ENCODE measurements around the gene GNA12. TPM values are rescaled to one million over a fixed set of nuclear protein-coding genes. Genes with fewer than 3 reads are reported as not detected.

The GNA12 gene
- total and polyA plus RNA-seq, 2 of the 4 experiments (the other 2 are of a cell fraction) = 14.3 to 93.9 TPM

- H2AK5ac ChIP-seq (ENCODE audit: low read depth, low read length) = no peak overlapping the region
- H2BK120ac ChIP-seq (ENCODE audit: low read depth, low read length) = no peak overlapping the region
- intact Hi-C loops (cut with micrococcal nuclease) (loop anchor here (5.0 to 10.0 kb wide), 2 partner anchors 189 to 573 kb away; no protein-coding TSS in a partner anchor), in situ Hi-C loops (cut with MboI; ENCODE audit: low sequenced_read_pairs) (loop anchor here (25.0 kb wide), 2 partner anchors 1776 to 1901 kb away; no protein-coding TSS in a partner anchor), dilution Hi-C loops (cut with HindIII; ENCODE audit: low sequenced_read_pairs, unreplicated experiment) (no loop called here)
- H3K27ac ChIP-seq (ENCODE audit: insufficient read depth, low read length) = no peak overlapping the region
- no peak overlapping the region for H2AFZ ChIP-seq (replicated peaks; ENCODE audit: low read length, poor library complexity)
- no peaks in the 10 kb centered on the region for H4K20me1 ChIP-seq (ENCODE audit: insufficient read depth, low read length)
- ChIA-PET POLR2A (ENCODE audit: unreplicated experiment) (no interaction called here), CTCF (no interaction called here)
- no peak for ATAC-seq (ENCODE audit: low read depth)
- no peak overlapping the region for H3K4me3 ChIP-seq (ENCODE audit: insufficient read depth, low read depth, low read length)
- no peak overlapping the region for H3K4ac ChIP-seq (ENCODE audit: low read depth, low read length)
- no CpG with 5 or more reads among the region's 4 CpGs for WGBS, 2 experiments (ENCODE audit: extremely low coverage in 2 of 2, insufficient read length in 1 of 2)
- H2BK15ac ChIP-seq (ENCODE audit: low read depth, low read length) = no peak overlapping the region
- no TSS peak for BruUV-seq (replicated peaks)
- no peak overlapping the region for H3K4me2 ChIP-seq (ENCODE audit: low read depth, low read length)
- H3K4me1 ChIP-seq (ENCODE audit: control insufficient read depth, insufficient read depth, low read length) = peaks cover 13% of the 10 kb centered on the region
- no peak overlapping the region for H4K8ac ChIP-seq (ENCODE audit: low read depth in 2 of 2, low read length in 2 of 2)
- no peak overlapping the region for H3K14ac ChIP-seq (replicated peaks; ENCODE audit: low read depth, low read length)
- H3K9me3 ChIP-seq (ENCODE audit: control insufficient read depth, insufficient read depth, low read length) = no peaks in the 10 kb centered on the region
- no peak for DNase-seq
- TF ChIP-seq SMC3 (IDR thresholded peaks at IDR 0.05; ENCODE audit: low read depth, low read length) (no peak), MXI1 (IDR thresholded peaks at IDR 0.05; ENCODE audit: borderline replicate concordance, low read depth, low read length) (no peak), MAZ (IDR thresholded peaks at IDR 0.05; ENCODE audit: borderline replicate concordance, low read depth, low read length) (no peak), CHD1 (IDR thresholded peaks at IDR 0.05; ENCODE audit: low read depth, low read length) (no peak), POLR2A (IDR thresholded peaks at IDR 0.05; ENCODE audit: low read depth, low read length) (no peak), RFX5 (IDR thresholded peaks at IDR 0.05; ENCODE audit: low read depth, low read length) (no peak), MAFK (IDR thresholded peaks at IDR 0.05; ENCODE audit: low read depth, low read length) (no peak), CEBPB (IDR thresholded peaks at IDR 0.05; ENCODE audit: low read depth, low read length) (no peak), RAD21 (IDR thresholded peaks at IDR 0.05; ENCODE audit: low read length) (no peak), USF2 (IDR thresholded peaks at IDR 0.05; ENCODE audit: low read depth, low read length) (no peak), RCOR1 (IDR thresholded peaks at IDR 0.05; ENCODE audit: insufficient replicate concordance, low read length) (no peak), FOS (IDR thresholded peaks at IDR 0.05; ENCODE audit: low read depth, low read length) (no peak), BHLHE40 (IDR thresholded peaks at IDR 0.05; ENCODE audit: low read depth, low read length) (no peak), NFE2L2 (IDR thresholded peaks at IDR 0.05; ENCODE audit: low read depth, low read length) (no peak)
- TF ChIP-seq, protein P1, sequence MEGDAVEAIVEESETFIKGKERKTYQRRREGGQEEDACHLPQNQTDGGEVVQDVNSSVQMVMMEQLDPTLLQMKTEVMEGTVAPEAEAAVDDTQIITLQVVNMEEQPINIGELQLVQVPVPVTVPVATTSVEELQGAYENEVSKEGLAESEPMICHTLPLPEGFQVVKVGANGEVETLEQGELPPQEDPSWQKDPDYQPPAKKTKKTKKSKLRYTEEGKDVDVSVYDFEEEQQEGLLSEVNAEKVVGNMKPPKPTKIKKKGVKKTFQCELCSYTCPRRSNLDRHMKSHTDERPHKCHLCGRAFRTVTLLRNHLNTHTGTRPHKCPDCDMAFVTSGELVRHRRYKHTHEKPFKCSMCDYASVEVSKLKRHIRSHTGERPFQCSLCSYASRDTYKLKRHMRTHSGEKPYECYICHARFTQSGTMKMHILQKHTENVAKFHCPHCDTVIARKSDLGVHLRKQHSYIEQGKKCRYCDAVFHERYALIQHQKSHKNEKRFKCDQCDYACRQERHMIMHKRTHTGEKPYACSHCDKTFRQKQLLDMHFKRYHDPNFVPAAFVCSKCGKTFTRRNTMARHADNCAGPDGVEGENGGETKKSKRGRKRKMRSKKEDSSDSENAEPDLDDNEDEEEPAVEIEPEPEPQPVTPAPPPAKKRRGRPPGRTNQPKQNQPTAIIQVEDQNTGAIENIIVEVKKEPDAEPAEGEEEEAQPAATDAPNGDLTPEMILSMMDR (conservative IDR thresholded peaks at IDR 0.05; ENCODE audit: low read depth, low read length) = no peak
- TF ChIP-seq, protein P2, sequence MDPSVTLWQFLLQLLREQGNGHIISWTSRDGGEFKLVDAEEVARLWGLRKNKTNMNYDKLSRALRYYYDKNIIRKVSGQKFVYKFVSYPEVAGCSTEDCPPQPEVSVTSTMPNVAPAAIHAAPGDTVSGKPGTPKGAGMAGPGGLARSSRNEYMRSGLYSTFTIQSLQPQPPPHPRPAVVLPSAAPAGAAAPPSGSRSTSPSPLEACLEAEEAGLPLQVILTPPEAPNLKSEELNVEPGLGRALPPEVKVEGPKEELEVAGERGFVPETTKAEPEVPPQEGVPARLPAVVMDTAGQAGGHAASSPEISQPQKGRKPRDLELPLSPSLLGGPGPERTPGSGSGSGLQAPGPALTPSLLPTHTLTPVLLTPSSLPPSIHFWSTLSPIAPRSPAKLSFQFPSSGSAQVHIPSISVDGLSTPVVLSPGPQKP (IDR thresholded peaks at IDR 0.05; ENCODE audit: borderline replicate concordance, low read depth, low read length) = no peak
- no peak overlapping the region for H2AK9ac ChIP-seq (replicated peaks; ENCODE audit: low read depth, low read length, poor library complexity)
- H3K27me3 ChIP-seq (ENCODE audit: control insufficient read depth, insufficient read depth, low read length) = no peaks in the 10 kb centered on the region
- H3K56ac ChIP-seq (ENCODE audit: extremely low read depth, insufficient read depth, low read length) = no peak overlapping the region
- no peak overlapping the region for H2BK5ac ChIP-seq (ENCODE audit: low read depth, low read length, poor library complexity, severe bottlenecking)
- no peak overlapping the region for H2BK20ac ChIP-seq (ENCODE audit: low read depth, low read length)
- H3K79me1 ChIP-seq (ENCODE audit: low read depth in 1 of 2, low read length in 2 of 2) = peaks cover 0 to 5% of the 10 kb centered on the region in 2 experiments; a peak in 1 of 4 replicates
- H4K5ac ChIP-seq (ENCODE audit: low read depth, low read length) = no peak overlapping the region
- H3K9ac ChIP-seq (ENCODE audit: low read depth, low read length) = no peak overlapping the region
- no peak overlapping the region for H3K18ac ChIP-seq (ENCODE audit: low read depth, low read length)
- H4K91ac ChIP-seq (ENCODE audit: insufficient read depth, low read depth, low read length) = no peak overlapping the region
- H3K36me3 ChIP-seq (ENCODE audit: control insufficient read depth, insufficient read depth, low read length) = no peaks in the 10 kb centered on the region
- 0 out of 2 replicates have a peak, but pooled peaks cover 6% of the 10 kb centered on the region for H3K9me1 ChIP-seq (ENCODE audit: insufficient read depth, low read length)
- H3K23ac ChIP-seq (ENCODE audit: low read depth, low read length) = no peak overlapping the region
Observed at GRCh38 chr7:2861509-2861908, 17.4 kb upstream of the GNA12 start.

All from IMR-90 (cell line).